Measurements from ENCODE around the gene LIME1.

GRCh38 chr20:63704749-63705117 lies 31.7 kb upstream of the LIME1 start:
- no peak for TF ChIP-seq CTCF (IDR thresholded peaks at IDR 0.05)
- TF ChIP-seq POLR2A (IDR thresholded peaks at IDR 0.05), result no peak
